MM.1S (cell line): ENCODE data around the gene RERE.

Experiments used
- DNase-seq: peaks from one replicate; pipeline ENCODE4 v3.0.0-alpha.2; 2015
- H2AFZ ChIP-seq: fragments of 300-600 bp; sonication (generic); 2 replicates; pipeline ENCODE4 v1.6.0; 2016; ENCODE audit warnings: antibody characterized with exemption, low read length
- H3F3A ChIP-seq: fragments of 300-600 bp; sonication (generic); 2 replicates; pipeline ENCODE4 v1.6.1; 2016; ENCODE audit warnings: mild to moderate bottlenecking, antibody characterized with exemption, low read length, moderate library complexity, mixed read lengths; ENCODE audit not compliant: insufficient read depth
- H3K27ac ChIP-seq: fragments of 300-600 bp; sonication (generic); 2 replicates; pipeline ENCODE4 v1.5.1; 2016; ENCODE audit warnings: mild to moderate bottlenecking, low read length
- H3K27me3 ChIP-seq: fragments of 300-600 bp; sonication (generic); replicated peaks from 2 replicates; pipeline ENCODE4 v1.6.0; 2016; ENCODE audit warnings: low read length; ENCODE audit not compliant: insufficient read depth
- H3K36me3 ChIP-seq: fragments of 300-600 bp; sonication (generic); replicated peaks from 2 replicates; pipeline ENCODE4 v1.6.1; 2016; ENCODE audit warnings: mild to moderate bottlenecking, low read length, mixed read lengths; ENCODE audit not compliant: insufficient read depth
- H3K4me1 ChIP-seq: fragments of 300-600 bp; sonication (generic); 2 replicates; pipeline ENCODE4 v1.6.1; 2016; ENCODE audit warnings: low read length, mixed read lengths
- H3K4me2 ChIP-seq: fragments of 300-600 bp; sonication (generic); 2 replicates; pipeline ENCODE4 v1.6.0; 2016; ENCODE audit warnings: low read depth, low read length
- H3K4me3 ChIP-seq: fragments of 300-600 bp; sonication (generic); 2 replicates; pipeline ENCODE4 v1.5.1; 2016; ENCODE audit warnings: low read length, mixed read lengths
- H3K79me2 ChIP-seq: fragments of 300-600 bp; sonication (generic); 2 replicates; pipeline ENCODE4 v1.6.1; 2016; ENCODE audit warnings: mixed run types, low read length, mixed read lengths
- H3K9ac ChIP-seq: fragments of 300-600 bp; sonication (generic); 2 replicates; pipeline ENCODE4 v1.6.1; 2016; ENCODE audit warnings: low read length, mixed read lengths
- H3K9me2 ChIP-seq: fragments of 300-600 bp; sonication (generic); replicated peaks from 2 replicates; pipeline ENCODE4 v1.6.1; 2016; ENCODE audit warnings: mild to moderate bottlenecking, low read length, mixed read lengths; ENCODE audit not compliant: insufficient read depth
- H3K9me3 ChIP-seq: fragments of 300-600 bp; sonication (generic); replicated peaks from 2 replicates; pipeline ENCODE4 v1.6.1; 2016; ENCODE audit warnings: mild to moderate bottlenecking, low read length, mixed read lengths; ENCODE audit not compliant: insufficient read depth
- H4K20me1 ChIP-seq: fragments of 300-600 bp; sonication (generic); 2 replicates; pipeline ENCODE4 v1.6.1; 2016; ENCODE audit warnings: mild to moderate bottlenecking, low read length, moderate library complexity, mixed read lengths; ENCODE audit not compliant: insufficient read depth
- CTCF ChIP-seq: fragments of 300-600 bp; sonication (generic); IDR thresholded peaks from 2 replicates; pipeline ENCODE4 v1.5.1; 2016; ENCODE audit warnings: antibody characterized with exemption, low read length, mixed read lengths
- EZH2 ChIP-seq: fragments of 300-600 bp; sonication (generic); optimal IDR thresholded peaks from 2 replicates; pipeline ENCODE3; 2017; ENCODE audit warnings: low read depth, mild to moderate bottlenecking, antibody characterized with exemption, low read length, mixed read lengths
- EZH2phosphoT487 ChIP-seq: fragments of 300-600 bp; sonication (generic); IDR thresholded peaks from 2 replicates; pipeline ENCODE4 v1.6.1; 2018; ENCODE audit warnings: antibody characterized with exemption, low read length

The RERE gene

GRCh38 chr1:8345621-8346415 lies 471.6 kb downstream of the RERE start:
- Histone ChIP-seq H4K20me1 (no peaks in the 10 kb centered on the region), H3K79me2 (no peaks in the 10 kb centered on the region), H3K4me1 (no peaks in the 10 kb centered on the region), H3K27me3 (peaks cover 61% of the 10 kb centered on the region), H3K9me3 (no peaks in the 10 kb centered on the region), H2AFZ (no peak overlapping the region), H3K9ac (no peak overlapping the region), H3K9me2 (no peaks in the 10 kb centered on the region), H3K36me3 (no peaks in the 10 kb centered on the region), H3K4me2 (no peak overlapping the region), H3K4me3 (no peak overlapping the region), H3K27ac (no peak overlapping the region), H3F3A (no peaks in the 10 kb centered on the region)
- no peak for TF ChIP-seq EZH2phosphoT487
- no peak for TF ChIP-seq EZH2
- TF ChIP-seq CTCF = no peak
- no peak for DNase-seq

GRCh38 chr1:8344893-8345507 lies 472.4 kb downstream of the RERE start:
- Histone ChIP-seq H4K20me1 (no peaks in the 10 kb centered on the region), H3K9me2 (no peaks in the 10 kb centered on the region), H3K4me1 (no peaks in the 10 kb centered on the region), H3K27me3 (peaks cover 69% of the 10 kb centered on the region), H3K79me2 (no peaks in the 10 kb centered on the region), H3K4me3 (no peak overlapping the region), H3K36me3 (no peaks in the 10 kb centered on the region), H2AFZ (no peak overlapping the region), H3K27ac (no peak overlapping the region), H3K4me2 (no peak overlapping the region), H3K9ac (no peak overlapping the region), H3K9me3 (no peaks in the 10 kb centered on the region), H3F3A (no peaks in the 10 kb centered on the region)
- no peak for DNase-seq
- TF ChIP-seq CTCF = no peak
- TF ChIP-seq EZH2 = no peak
- no peak for TF ChIP-seq EZH2phosphoT487

GRCh38 chr1:8343464-8344001 lies 473.9 kb downstream of the RERE start:
- no peak for TF ChIP-seq CTCF
- no peak for TF ChIP-seq EZH2phosphoT487
- TF ChIP-seq EZH2 = no peak
- H3K27me3 ChIP-seq = peaks cover 79% of the 10 kb centered on the region
- H3F3A ChIP-seq = no peaks in the 10 kb centered on the region
- H3K4me3 ChIP-seq = no peak overlapping the region
- no peak overlapping the region for H3K4me2 ChIP-seq
- no peaks in the 10 kb centered on the region for H3K9me3 ChIP-seq
- H3K4me1 ChIP-seq = no peaks in the 10 kb centered on the region
- H2AFZ ChIP-seq = no peak overlapping the region
- no peak overlapping the region for H3K27ac ChIP-seq
- H3K9ac ChIP-seq = no peak overlapping the region
- no peak for DNase-seq
- H3K79me2 ChIP-seq = no peaks in the 10 kb centered on the region
- H4K20me1 ChIP-seq = no peaks in the 10 kb centered on the region
- no peaks in the 10 kb centered on the region for H3K9me2 ChIP-seq
- H3K36me3 ChIP-seq = no peaks in the 10 kb centered on the region
